Chondrocyte (in vitro differentiated cells): Measurements from ENCODE around the gene ANO2. TPM values are rescaled to one million over a fixed set of nuclear protein-coding genes. Genes with fewer than 3 reads are reported as not detected.

ENCODE experiments used
- DNase-seq: peaks from one replicate; pipeline ENCODE4 v3.0.0; 2021; ENCODE audit warnings: mixed read lengths, low spot score
- H3K27ac Mint-ChIP-seq: one replicate; pipeline ENCODE4 v1.8.0; 2021; ENCODE audit warnings: mild to moderate bottlenecking, moderate library complexity, mixed read lengths; ENCODE audit not compliant: unreplicated experiment
- H3K27me3 Mint-ChIP-seq: 2 replicates; pipeline ENCODE4 v1.8.0; 2021; ENCODE audit warnings: low read depth, mixed read lengths
- H3K36me3 Mint-ChIP-seq: 2 replicates; pipeline ENCODE4 v1.8.0; 2021; ENCODE audit warnings: low read depth, mixed read lengths
- H3K4me1 Mint-ChIP-seq: 2 replicates; pipeline ENCODE4 v1.8.0; 2021; ENCODE audit warnings: low read depth, mild to moderate bottlenecking, mixed read lengths
- H3K4me3 Mint-ChIP-seq: one replicate; pipeline ENCODE4 v1.8.0; 2021; ENCODE audit warnings: mild to moderate bottlenecking, moderate library complexity, mixed read lengths; ENCODE audit not compliant: unreplicated experiment
- H3K9me3 Mint-ChIP-seq: 2 replicates; pipeline ENCODE4 v1.8.0; 2021; ENCODE audit warnings: low read depth, mixed read lengths
- long read RNA-seq: library from polyadenylated mRNA; stranded (forward); transcript quantifications from one replicate; pipeline ENCODE4 v2.0.0, GENCODE V29; 2021
- total RNA-seq: library from RNA; stranded (reverse); gene quantifications from 3 replicates; pipeline ENCODE4 v1.2.1, GENCODE V29; 2021
- TF ChIP-seq, protein P1 (sequence below): fragments of 200-600 bp; sonication (generic); IDR thresholded peaks from 2 replicates; pipeline ENCODE4 v1.5.0; 2021; ENCODE audit warnings: antibody characterized with exemption, mild to moderate bottlenecking, moderate library complexity

The ANO2 gene
- 0.44 to 0.73 TPM (median 0.47 TPM) in 3 replicates for total RNA-seq
- long read RNA-seq, partial matches to known transcripts = 0 of 1 reads
- long read RNA-seq, other reads (novel, unspliced or antisense) = 1 of 1 reads

DNA sequence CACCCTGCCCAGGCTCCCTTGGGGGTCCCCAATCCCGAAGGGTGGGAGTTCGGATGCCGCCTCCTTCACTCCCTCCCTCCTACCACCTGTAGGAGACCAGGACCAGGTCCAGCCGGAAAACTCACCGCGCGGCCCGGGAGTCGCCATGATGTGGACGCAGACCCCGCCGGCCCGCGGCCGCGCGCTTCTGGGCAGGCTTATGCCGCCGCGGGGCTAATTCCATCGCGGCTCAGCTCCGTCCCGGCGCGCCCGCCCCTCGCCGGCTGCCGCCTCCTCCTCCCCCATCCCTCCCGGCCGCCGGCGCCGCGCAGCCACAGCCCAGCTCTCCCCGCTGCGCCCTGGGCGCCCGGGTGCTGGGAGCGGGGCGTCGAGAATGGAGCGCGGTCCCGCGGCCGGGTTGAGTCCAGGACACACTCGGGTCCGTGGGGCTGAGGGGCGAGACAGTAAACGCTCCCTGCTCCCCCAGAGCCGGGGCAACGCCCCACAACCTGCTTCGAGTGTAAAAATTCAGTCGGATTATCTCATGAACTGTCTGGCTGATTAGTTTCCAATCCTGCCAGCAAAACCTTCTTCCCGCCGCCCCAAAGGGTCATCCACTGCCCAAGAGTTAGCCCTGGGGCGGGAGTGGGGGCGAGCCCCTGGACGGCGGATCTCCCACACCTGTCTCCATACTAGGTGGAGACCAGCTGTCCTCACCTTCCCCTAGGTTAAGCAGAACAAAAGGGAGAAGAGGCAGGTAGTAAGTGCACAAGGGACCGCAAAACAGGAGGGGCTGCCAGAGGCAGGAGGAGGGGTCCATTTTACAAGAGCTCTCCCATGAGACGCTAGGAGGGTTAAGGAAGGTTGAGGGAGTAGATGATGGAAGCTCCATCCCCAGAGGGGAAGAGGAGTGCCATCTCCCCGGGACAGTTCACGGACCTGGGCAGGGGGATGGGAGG, at the start of gene ANO2:
TSS of gene ANO2 (minus strand) at position 189 of the 938 bp plus-strand sequence. CDS start at position 147, 42 bp downstream.
- Mint-ChIP-seq H3K9me3 (peaks cover 9% of the 10 kb centered on the region), H3K27me3 (peaks cover 27% of the 10 kb centered on the region), H3K4me1 (peaks cover 9% of the 10 kb centered on the region), H3K4me3 (peak within 1 kb of the TSS; percentile 69), H3K27ac (no peak within 1 kb of the TSS), H3K36me3 (no peaks in the 10 kb centered on the region)
- peak; percentile 63 for DNase-seq
- TF ChIP-seq, protein P1, sequence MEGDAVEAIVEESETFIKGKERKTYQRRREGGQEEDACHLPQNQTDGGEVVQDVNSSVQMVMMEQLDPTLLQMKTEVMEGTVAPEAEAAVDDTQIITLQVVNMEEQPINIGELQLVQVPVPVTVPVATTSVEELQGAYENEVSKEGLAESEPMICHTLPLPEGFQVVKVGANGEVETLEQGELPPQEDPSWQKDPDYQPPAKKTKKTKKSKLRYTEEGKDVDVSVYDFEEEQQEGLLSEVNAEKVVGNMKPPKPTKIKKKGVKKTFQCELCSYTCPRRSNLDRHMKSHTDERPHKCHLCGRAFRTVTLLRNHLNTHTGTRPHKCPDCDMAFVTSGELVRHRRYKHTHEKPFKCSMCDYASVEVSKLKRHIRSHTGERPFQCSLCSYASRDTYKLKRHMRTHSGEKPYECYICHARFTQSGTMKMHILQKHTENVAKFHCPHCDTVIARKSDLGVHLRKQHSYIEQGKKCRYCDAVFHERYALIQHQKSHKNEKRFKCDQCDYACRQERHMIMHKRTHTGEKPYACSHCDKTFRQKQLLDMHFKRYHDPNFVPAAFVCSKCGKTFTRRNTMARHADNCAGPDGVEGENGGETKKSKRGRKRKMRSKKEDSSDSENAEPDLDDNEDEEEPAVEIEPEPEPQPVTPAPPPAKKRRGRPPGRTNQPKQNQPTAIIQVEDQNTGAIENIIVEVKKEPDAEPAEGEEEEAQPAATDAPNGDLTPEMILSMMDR = no peak

DNA sequence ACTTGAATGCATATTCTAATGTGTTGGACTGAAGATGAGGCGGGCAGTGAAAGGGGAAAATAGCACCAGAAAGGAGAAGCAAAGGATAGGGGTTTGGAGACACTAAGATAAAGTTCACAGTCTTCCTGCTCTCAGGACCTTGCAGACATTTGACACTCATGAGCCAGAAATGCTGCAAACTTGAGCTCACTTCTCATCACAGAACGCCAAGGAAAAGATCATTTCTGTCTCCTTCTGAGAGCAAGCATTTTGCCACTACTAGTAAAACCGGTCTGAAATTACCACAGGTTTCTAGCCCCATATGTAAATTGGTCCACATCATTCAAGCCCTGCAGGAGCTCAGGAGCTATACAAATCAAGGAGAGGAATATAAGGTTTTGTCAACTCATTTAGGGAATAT, 44.6 kb upstream of the ANO2 start:
- peaks cover 3% of the 10 kb centered on the region for H3K4me1 Mint-ChIP-seq
- H3K9me3 Mint-ChIP-seq = no peaks in the 10 kb centered on the region
- no peak overlapping the region for H3K4me3 Mint-ChIP-seq
- H3K36me3 Mint-ChIP-seq = no peaks in the 10 kb centered on the region
- H3K27me3 Mint-ChIP-seq = no peaks in the 10 kb centered on the region
- TF ChIP-seq, protein P1 = no peak
- no peak overlapping the region for H3K27ac Mint-ChIP-seq
- DNase-seq = no peak

DNA sequence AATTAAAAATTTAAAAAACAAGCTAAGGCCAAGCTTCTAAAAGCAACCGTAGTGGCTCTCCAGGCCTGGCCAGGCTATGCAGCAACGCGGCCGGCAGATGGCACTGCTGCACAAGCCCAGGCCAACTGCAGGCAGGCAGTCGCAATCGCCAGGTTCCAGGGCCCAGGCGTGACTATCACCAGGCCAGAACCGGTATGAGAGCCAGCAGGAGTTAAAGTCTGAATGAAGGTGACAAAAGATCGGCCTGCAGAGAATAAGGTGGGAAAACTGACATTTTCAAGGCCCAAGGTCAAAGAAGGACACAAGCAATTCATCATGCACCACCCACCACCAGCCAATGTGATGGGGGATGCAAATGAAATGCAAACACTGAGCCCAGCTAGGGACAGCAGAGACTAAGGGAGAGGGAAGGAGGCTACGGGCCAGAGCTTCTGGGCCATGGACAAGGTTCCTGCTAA, 43.6 kb upstream of the ANO2 start:
- Mint-ChIP-seq H3K36me3 (no peaks in the 10 kb centered on the region), H3K4me1 (peaks cover 3% of the 10 kb centered on the region), H3K9me3 (no peaks in the 10 kb centered on the region), H3K27ac (no peak overlapping the region), H3K4me3 (no peak overlapping the region), H3K27me3 (no peaks in the 10 kb centered on the region)
- TF ChIP-seq, protein P1 = peak; percentile 99
- DNase-seq = no peak

DNA sequence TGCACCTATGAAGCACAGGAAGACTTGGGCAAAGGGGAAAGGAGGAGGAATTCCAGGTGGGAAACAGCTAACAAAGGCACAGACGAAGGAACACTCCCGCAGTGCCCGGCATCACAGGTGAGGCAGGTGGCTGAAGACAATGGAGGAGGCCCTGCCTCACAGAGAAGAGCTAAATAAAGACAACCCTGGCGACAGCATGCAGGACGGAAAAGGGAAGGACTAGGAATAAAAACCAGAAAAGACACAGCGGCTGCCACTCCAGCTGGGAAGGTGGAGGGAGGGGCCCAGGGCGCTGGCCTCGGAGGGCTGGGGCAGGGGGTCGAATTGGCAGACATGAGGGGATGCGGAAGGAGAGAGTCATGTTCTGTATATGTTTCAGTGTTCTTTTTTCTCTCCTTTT, 43.0 kb upstream of the ANO2 start:
- no peak overlapping the region for H3K4me3 Mint-ChIP-seq
- DNase-seq = no peak
- H3K27me3 Mint-ChIP-seq = no peaks in the 10 kb centered on the region
- H3K27ac Mint-ChIP-seq = no peak overlapping the region
- no peaks in the 10 kb centered on the region for H3K9me3 Mint-ChIP-seq
- TF ChIP-seq, protein P1 = no peak
- H3K4me1 Mint-ChIP-seq = peaks cover 3% of the 10 kb centered on the region
- H3K36me3 Mint-ChIP-seq = no peaks in the 10 kb centered on the region

DNA sequence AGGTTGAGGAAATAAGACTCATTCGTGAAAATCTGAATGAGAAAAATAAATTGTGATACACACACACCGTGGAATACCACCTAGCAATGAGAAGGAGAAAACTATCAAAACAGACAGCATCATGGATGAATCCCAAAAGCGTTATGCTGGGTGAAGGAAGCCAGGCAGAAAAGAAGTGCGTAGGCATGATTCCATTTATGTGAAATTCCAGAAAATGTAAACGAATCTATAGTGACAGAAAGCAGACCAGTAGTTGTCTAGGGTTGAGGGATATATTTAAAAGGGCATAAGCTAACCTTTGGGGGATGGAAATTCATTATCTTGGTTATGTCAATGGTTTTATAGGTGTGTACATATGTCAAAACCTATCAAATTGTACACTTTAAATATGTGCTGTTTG, 42.5 kb upstream of the ANO2 start:
- no peak for DNase-seq
- Mint-ChIP-seq H3K27me3 (no peaks in the 10 kb centered on the region), H3K36me3 (no peaks in the 10 kb centered on the region), H3K27ac (no peak overlapping the region), H3K4me3 (no peak overlapping the region), H3K9me3 (no peaks in the 10 kb centered on the region), H3K4me1 (peaks cover 3% of the 10 kb centered on the region)
- TF ChIP-seq, protein P1 = no peak
